Thyroid gland (tissue), 4 donors: ENCODE data around the gene DCAF6. TPM values are rescaled to one million over a fixed set of nuclear protein-coding genes. Genes with fewer than 3 reads are reported as not detected.

Experiments
- DNase-seq, 2 donors: peaks; one replicate each; pipeline ENCODE4 v3.0.0-alpha.2; 2019
- H3K27ac ChIP-seq, 3 donors: fragments of 200-600 bp; sonication (generic); 1 replicate in 2 of 3; 2 replicates in 1 of 3; pipeline ENCODE4 v1.5.1; 2016 to 2019; ENCODE audit warnings: mild to moderate bottlenecking in 1 of 3, moderate library complexity in 1 of 3
- H3K27me3 ChIP-seq: fragments of 200-600 bp; sonication (generic); one replicate; pipeline ENCODE4 v1.5.1; 2019
- H3K36me3 ChIP-seq, 2 donors: fragments of 200-600 bp; sonication (generic); one replicate each; pipeline ENCODE4 v1.5.1; 2016 to 2019
- H3K4me1 ChIP-seq, 2 donors: fragments of 200-600 bp; sonication (generic); one replicate each; pipeline ENCODE4 v1.5.1; 2017 to 2019
- H3K4me3 ChIP-seq, 3 donors: fragments of 200-600 bp; sonication (generic); replicated peaks in 1 of 3; 1 replicate in 2 of 3; 2 replicates in 1 of 3; pipeline ENCODE4 v1.5.1; 2016; ENCODE audit warnings: mild to moderate bottlenecking in 1 of 3
- H3K9me3 ChIP-seq: fragments of 200-600 bp; sonication (generic); one replicate; pipeline ENCODE4 v1.5.1; 2017
- CTCF ChIP-seq, 6 experiments: fragments of 200-600 bp in 3 of 6; fragments of 450-650 bp in 3 of 6; sonication (generic) in 3 of 6; IDR thresholded peaks; one replicate each; pipeline ENCODE4 v1.5.1; 2016 to 2019; ENCODE audit warnings: antibody characterized with exemption in 6 of 6, mild to moderate bottlenecking in 2 of 6, inconsistent platforms in 1 of 6, moderate library complexity in 1 of 6
- POLR2A ChIP-seq, 2 donors: fragments of 450-650 bp; IDR thresholded peaks; one replicate each; pipeline ENCODE4 v1.6.1; 2017; ENCODE audit warnings: antibody characterized with exemption in 2 of 2, mild to moderate bottlenecking in 2 of 2, moderate library complexity in 1 of 2
- WGBS, 2 donors: methylation state at CpG; one replicate each; pipeline ENCODE4 v1.1.5; 2017; 5-methylcytosine and 5-hydroxymethylcytosine counted together
- intact Hi-C: fragments of 100-400 bp; cut with DNase I; formaldehyde crosslinking; loops from one replicate; pipeline ENCODE4 v1.15.1; 2023
- total RNA-seq, 4 donors: library from RNA; depleted of rRNA; stranded (reverse); fragments of >200 nt; gene quantifications; one replicate each; pipeline ENCODE4 v1.2.3, GENCODE V29; 2016

DCAF6 gene
- total RNA-seq, 4 donors from 2014 or later: 73.7 to 88.7 (median 79.2) TPM

DNA sequence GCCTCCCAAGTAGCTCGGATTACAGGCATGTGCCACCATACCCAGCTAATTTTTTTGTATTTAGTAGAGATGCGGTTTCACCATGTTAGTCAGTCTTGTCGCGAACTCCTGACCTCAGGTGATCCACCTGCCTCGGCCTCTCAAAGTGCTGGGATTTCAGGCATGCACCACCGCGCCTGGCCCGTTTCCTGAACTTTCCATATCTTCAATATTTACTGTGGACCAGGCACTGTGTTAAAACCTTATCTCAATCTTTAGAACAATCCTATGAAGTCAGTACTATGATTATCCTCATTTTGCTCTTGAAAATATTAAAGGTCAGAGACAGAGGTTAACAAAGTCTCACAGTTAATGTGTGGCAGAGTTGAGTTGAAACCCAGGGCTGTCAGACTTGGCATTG is 20.9 kb upstream of the DCAF6 start:
- Histone ChIP-seq H3K27ac (no peak overlapping the region), H3K27me3 (no peaks in the 10 kb centered on the region), H3K4me1 (no peaks in the 10 kb centered on the region), H3K4me3 (no peak overlapping the region), H3K36me3 (no peaks in the 10 kb centered on the region), H3K9me3 (no peaks in the 10 kb centered on the region)
- TF ChIP-seq POLR2A (IDR thresholded peaks at IDR 0.05) (no peak), CTCF (IDR thresholded peaks at IDR 0.05) (no peak)
- WGBS, 2 donors: 98 to 100% methylated on average over 8 of the region's 8 CpGs
- intact Hi-C loops: no loop called here
- no peak for DNase-seq

DNA sequence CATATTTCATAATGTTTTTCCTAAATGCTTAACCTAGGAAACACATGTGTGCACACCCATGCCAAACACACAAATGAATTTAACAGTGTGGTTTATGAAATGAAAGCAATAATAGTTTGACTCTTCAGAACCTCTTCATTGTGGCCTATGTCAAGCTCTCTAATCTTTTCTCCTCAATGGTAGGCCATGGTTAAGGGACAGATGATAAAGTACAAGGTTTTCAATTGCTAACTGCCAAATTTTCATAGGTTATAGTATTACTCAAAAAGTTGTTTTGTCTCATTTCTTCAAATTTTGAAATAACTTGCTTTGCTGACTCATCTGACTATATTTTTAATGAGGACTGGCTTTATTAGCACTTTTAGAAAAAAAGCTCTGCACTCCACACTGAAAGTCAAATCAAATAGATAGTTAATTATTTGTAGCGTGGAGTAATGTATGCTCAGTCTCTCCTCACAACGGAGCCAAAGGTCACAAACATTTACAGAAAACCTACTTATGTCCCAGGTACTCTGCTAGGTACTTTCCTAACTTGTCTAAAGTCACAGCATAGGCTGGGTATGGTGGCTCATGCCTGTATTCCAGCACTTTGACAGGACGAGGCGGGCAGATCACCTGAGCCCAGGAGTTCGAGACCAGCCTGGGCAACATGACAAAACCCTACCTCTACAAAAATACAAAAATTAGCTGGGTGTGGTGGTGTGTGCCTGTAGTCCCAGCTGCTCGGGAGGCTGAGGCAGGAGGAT is 19.5 kb upstream of the DCAF6 start:
- no peak overlapping the region for H3K27ac ChIP-seq
- intact Hi-C loops: no loop called here
- no peaks in the 10 kb centered on the region for H3K27me3 ChIP-seq
- no peak for TF ChIP-seq CTCF (IDR thresholded peaks at IDR 0.05)
- TF ChIP-seq POLR2A (IDR thresholded peaks at IDR 0.05): no peak
- H3K4me3 ChIP-seq: no peak overlapping the region
- 97 to 98% methylated on average over 6 of the region's 6 CpGs for whole genome bisulfite sequencing, 2 donors
- no peak for DNase-seq
- no peaks in the 10 kb centered on the region for H3K4me1 ChIP-seq
- no peaks in the 10 kb centered on the region for H3K9me3 ChIP-seq
- H3K36me3 ChIP-seq: no peaks in the 10 kb centered on the region

- no peak for DNase-seq
- Histone ChIP-seq H3K36me3 (no peaks in the 10 kb centered on the region), H3K9me3 (no peaks in the 10 kb centered on the region), H3K27me3 (no peaks in the 10 kb centered on the region), H3K4me3 (no peak overlapping the region), H3K27ac (no peak overlapping the region), H3K4me1 (peaks cover 0 to 3% of the 10 kb centered on the region in 2 donors)
- intact Hi-C loops: no loop called here
- TF ChIP-seq POLR2A (IDR thresholded peaks at IDR 0.05) (no peak), CTCF (IDR thresholded peaks at IDR 0.05) (no peak)
These were observed 14.5 kb upstream of the DCAF6 start for GRCh38 chr1:167922023-167922422.

DNA sequence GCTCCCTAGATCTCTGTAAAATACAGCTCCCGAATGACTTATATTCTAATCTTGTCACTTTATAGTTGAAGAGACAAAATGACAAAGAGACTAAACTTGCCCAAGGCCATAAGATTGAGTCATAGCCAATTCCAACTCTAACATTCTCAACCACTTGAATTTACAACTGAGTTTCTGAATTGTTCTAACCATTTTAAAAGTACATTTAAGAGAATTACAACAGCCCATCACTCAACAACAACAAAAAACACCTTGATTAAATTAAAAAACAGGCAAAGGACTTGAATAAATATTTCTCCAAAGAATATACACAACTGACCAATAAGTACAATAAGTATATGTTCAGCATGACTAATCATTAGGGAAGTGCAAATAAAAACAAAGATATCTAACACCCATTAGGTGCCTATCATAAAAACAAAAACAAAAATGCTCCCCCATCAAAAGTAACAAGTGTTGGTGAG is 13.8 kb upstream of the DCAF6 start:
- TF ChIP-seq POLR2A (IDR thresholded peaks at IDR 0.05) (no peak), CTCF (IDR thresholded peaks at IDR 0.05) (no peak)
- WGBS, 2 donors: 91 to 94% methylated on average over 1 of the region's 1 CpG
- no peak overlapping the region for H3K27ac ChIP-seq

DNA sequence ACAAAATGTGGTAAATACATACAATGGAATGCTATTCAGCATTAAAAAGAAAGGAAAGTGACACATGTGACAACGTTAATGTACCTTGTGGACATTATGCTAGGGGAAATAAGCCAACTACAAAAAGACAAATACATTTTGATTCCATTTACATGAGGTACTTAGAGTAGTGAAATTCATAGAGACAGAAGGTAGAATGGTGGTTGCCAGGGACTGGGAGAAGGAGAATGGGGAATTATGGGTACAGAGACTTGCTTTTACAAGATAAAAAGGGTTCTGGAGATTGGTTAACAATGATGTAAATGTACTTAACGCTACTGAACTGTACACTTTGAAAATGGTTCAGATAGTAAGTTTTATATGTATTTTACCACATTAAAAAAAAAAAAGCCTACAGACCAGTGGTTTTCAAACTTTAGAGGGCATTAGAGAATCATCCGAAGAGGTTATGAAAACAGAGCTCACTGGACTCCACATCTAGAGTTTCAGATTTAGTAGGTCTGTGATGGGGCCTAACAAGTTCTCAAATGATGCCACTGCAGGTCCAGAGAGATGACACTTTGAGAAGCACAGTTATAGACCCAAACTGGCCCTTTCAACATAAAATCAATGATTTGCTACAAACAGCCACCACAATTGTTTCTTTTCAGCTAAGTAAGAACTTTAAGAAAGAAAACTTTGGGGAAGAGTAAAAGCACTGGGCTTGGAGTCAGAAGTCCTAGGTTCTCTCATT is 13.0 kb upstream of the DCAF6 start:
- DNase-seq: no peak

More for the DNA sequence above, 13.8 kb upstream of the DCAF6 start:
- Histone ChIP-seq H3K9me3 (no peaks in the 10 kb centered on the region), H3K4me3 (no peak overlapping the region), H3K4me1 (peaks cover 6 to 9% of the 10 kb centered on the region in 2 donors), H3K27me3 (no peaks in the 10 kb centered on the region), H3K36me3 (no peaks in the 10 kb centered on the region)
- intact Hi-C loops: no loop called here
- no peak for DNase-seq

More for the DNA sequence above, 13.0 kb upstream of the DCAF6 start:
- Histone ChIP-seq H3K27ac (no peak overlapping the region), H3K36me3 (no peaks in the 10 kb centered on the region), H3K4me1 (peaks cover 7 to 9% of the 10 kb centered on the region in 2 donors), H3K27me3 (no peaks in the 10 kb centered on the region), H3K4me3 (no peak overlapping the region), H3K9me3 (no peaks in the 10 kb centered on the region)
- WGBS, 2 donors: 91 to 96% methylated on average over 3 of the region's 3 CpGs
- intact Hi-C loops: no loop called here
- TF ChIP-seq CTCF (IDR thresholded peaks at IDR 0.05): no peak
- TF ChIP-seq POLR2A (IDR thresholded peaks at IDR 0.05): no peak
